GM12878 (cell line): ENCODE measurements around the gene SHMT1. TPM values are rescaled to one million over a fixed set of nuclear protein-coding genes. Genes with fewer than 3 reads are reported as not detected.

Experiments
- CREB1 ChIP-seq: IDR thresholded peaks from 2 replicates; pipeline ENCODE4 v1.6.1; 2012; ENCODE audit warnings: low read depth, mild to moderate bottlenecking, inconsistent platforms
- E4F1 ChIP-seq: fragments of 450-650 bp; IDR thresholded peaks from 2 replicates; pipeline ENCODE4 v1.6.1; 2018; ENCODE audit warnings: borderline replicate concordance, mild to moderate bottlenecking; ENCODE audit not compliant: partially characterized antibody
- EGR1 ChIP-seq, 2 experiments: IDR thresholded peaks; 1 replicate in 1 of 2; 2 replicates in 1 of 2; pipeline ENCODE4 v1.6.1; 2011 to 2012; ENCODE audit warnings: low read depth in 2 of 2, low read length in 2 of 2, borderline replicate concordance in 1 of 2, mild to moderate bottlenecking in 1 of 2, moderate library complexity in 1 of 2
- IKZF2 ChIP-seq, 2 experiments: fragments of 450-650 bp; IDR thresholded peaks; 2 replicates each; pipeline ENCODE4 v1.6.1; 2017; ENCODE audit warnings: mild to moderate bottlenecking in 2 of 2, moderate library complexity in 2 of 2
- KAT2A ChIP-seq: conservative IDR thresholded peaks from 2 replicates; pipeline ENCODE4 v1.6.1; 2011; ENCODE audit warnings: low read depth, low read length; ENCODE audit not compliant: control insufficient read depth
- MTA3 ChIP-seq: IDR thresholded peaks from 2 replicates; pipeline ENCODE4 v1.6.1; 2012; ENCODE audit warnings: low read length, inconsistent platforms, borderline replicate concordance
- NFIC ChIP-seq: IDR thresholded peaks from 2 replicates; pipeline ENCODE4 v1.6.1; 2012; ENCODE audit warnings: low read depth, mild to moderate bottlenecking, inconsistent platforms, low read length, moderate library complexity
- RAD51 ChIP-seq: fragments of 450-650 bp; IDR thresholded peaks from 2 replicates; pipeline ENCODE4 v1.6.1; 2016; ENCODE audit warnings: moderate library complexity, mild to moderate bottlenecking, inconsistent platforms
- RELA ChIP-seq: fragments of 450-650 bp; IDR thresholded peaks from 2 replicates; pipeline ENCODE4 v1.8.0; 2014; ENCODE audit warnings: borderline replicate concordance; ENCODE audit not compliant: partially characterized antibody
- SMAD1 ChIP-seq: fragments of 450-650 bp; IDR thresholded peaks from 2 replicates; pipeline ENCODE4 v1.6.1; 2018; ENCODE audit warnings: mild to moderate bottlenecking, low read depth; ENCODE audit not compliant: partially characterized antibody
- SUZ12 ChIP-seq: fragments of 200-600 bp; sonication (generic); IDR thresholded peaks from one replicate; pipeline ENCODE4 v1.6.1; 2018; ENCODE audit warnings: antibody characterized with exemption, mild to moderate bottlenecking; ENCODE audit not compliant: unreplicated experiment
- TARDBP ChIP-seq: IDR thresholded peaks from 2 replicates; pipeline ENCODE4 v1.6.1; 2016; ENCODE audit warnings: borderline replicate concordance
- WRNIP1 ChIP-seq: IDR thresholded peaks from 2 replicates; pipeline ENCODE4 v1.6.1; 2011; ENCODE audit warnings: low read depth, low read length, improper control_type of control experiment, borderline replicate concordance
- ZBED1 ChIP-seq: IDR thresholded peaks from 2 replicates; pipeline ENCODE4 v1.6.1; 2016; ENCODE audit warnings: borderline replicate concordance
- ZNF384 ChIP-seq: IDR thresholded peaks from 2 replicates; pipeline ENCODE4 v1.6.1; 2012; ENCODE audit warnings: low read depth, mild to moderate bottlenecking, low read length, improper control_type of control experiment, borderline replicate concordance
- polyA plus RNA-seq, 11 experiments: library from polyadenylated mRNA; depleted of rRNA in 4 of 11; unstranded in 6 of 11; stranded (reverse) in 5 of 11; fragments of >200 nt; fragmentation: Nextera tagmentation in 4 of 11; fragmentation: Illumina TruSeq in 1 of 11; extraction: Ambion mirVana in 4 of 11; extraction: Trizol in 1 of 11; gene quantifications; 1 replicate in 1 of 11; 2 replicates in 10 of 11; pipeline versions ENCODE4 v1.2.1 to v1.2.3, GENCODE V29; 2011 to 2016; ENCODE audit warnings: inconsistent platforms in 2 of 11, missing spikeins in 2 of 11, low read depth in 1 of 11
- total RNA-seq, 4 experiments: library from RNA; depleted of rRNA in 3 of 4; stranded (reverse); fragments of >200 nt in 3 of 4; fragmentation: Illumina TruSeq in 1 of 4; extraction: Trizol in 1 of 4; gene quantifications; 2 replicates each; pipeline versions ENCODE4 v1.2.1 to v1.2.3, GENCODE V29; 2013 to 2021
- TF ChIP-seq, protein P1 (sequence below): fragments of 450-650 bp; IDR thresholded peaks from 2 replicates; pipeline ENCODE4 v1.6.1; 2018; ENCODE audit warnings: mild to moderate bottlenecking, low read depth, moderate library complexity; ENCODE audit not compliant: partially characterized antibody
- TF ChIP-seq, protein P2 (sequence below): fragments of 450-650 bp; IDR thresholded peaks from 2 replicates; pipeline ENCODE4 v1.6.1; 2017; ENCODE audit warnings: low read depth, mild to moderate bottlenecking, moderate library complexity
- TF ChIP-seq, protein P3 (sequence below): fragments of 450-650 bp; IDR thresholded peaks from 2 replicates; pipeline ENCODE4 v1.6.1; 2017; ENCODE audit warnings: mild to moderate bottlenecking
- TF ChIP-seq, protein P4 (sequence below): IDR thresholded peaks from 2 replicates; pipeline ENCODE4 v1.6.1; 2011; ENCODE audit warnings: low read depth, low read length, improper control_type of control experiment, borderline replicate concordance

Gene SHMT1
- total and polyA plus RNA-seq, 10 of the 15 experiments (the other 5 are each of a cell fraction or from before 2014, with no cell fraction given) = 5.2 to 60.1 (median 34.6) TPM

GRCh38 chr17:18314731-18315561 lies 48.4 kb downstream of the SHMT1 start, which contains the start of the genes SMCR8 and TOP3A (continued):
- TF ChIP-seq, protein P1, sequence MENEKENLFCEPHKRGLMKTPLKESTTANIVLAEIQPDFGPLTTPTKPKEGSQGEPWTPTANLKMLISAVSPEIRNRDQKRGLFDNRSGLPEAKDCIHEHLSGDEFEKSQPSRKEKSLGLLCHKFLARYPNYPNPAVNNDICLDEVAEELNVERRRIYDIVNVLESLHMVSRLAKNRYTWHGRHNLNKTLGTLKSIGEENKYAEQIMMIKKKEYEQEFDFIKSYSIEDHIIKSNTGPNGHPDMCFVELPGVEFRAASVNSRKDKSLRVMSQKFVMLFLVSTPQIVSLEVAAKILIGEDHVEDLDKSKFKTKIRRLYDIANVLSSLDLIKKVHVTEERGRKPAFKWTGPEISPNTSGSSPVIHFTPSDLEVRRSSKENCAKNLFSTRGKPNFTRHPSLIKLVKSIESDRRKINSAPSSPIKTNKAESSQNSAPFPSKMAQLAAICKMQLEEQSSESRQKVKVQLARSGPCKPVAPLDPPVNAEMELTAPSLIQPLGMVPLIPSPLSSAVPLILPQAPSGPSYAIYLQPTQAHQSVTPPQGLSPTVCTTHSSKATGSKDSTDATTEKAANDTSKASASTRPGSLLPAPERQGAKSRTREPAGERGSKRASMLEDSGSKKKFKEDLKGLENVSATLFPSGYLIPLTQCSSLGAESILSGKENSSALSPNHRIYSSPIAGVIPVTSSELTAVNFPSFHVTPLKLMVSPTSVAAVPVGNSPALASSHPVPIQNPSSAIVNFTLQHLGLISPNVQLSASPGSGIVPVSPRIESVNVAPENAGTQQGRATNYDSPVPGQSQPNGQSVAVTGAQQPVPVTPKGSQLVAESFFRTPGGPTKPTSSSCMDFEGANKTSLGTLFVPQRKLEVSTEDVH = peak; percentile 83
- TF ChIP-seq KAT2A (no peak), NFIC (peak; percentile 67; the same call in 1 of the 2 replicates), EGR1 (IDR thresholded peaks at IDR 0.05; ENCODE audit: borderline replicate concordance in 1 of 2, low read depth in 2 of 2, low read length in 2 of 2) (peak in 1 of 2 experiments; percentile 40; a peak in 1 of 3 replicates), IKZF2 (IDR thresholded peaks at IDR 0.05) (peak; percentile 51 to 54; a peak in 3 of 4 replicates), SUZ12 (no peak), ZBED1 (no peak), E4F1 (peak; percentile 90), SMAD1 (no peak), WRNIP1 (no peak), ZNF384 (no peak), RELA (peak; percentile 64), RAD51 (peak; percentile 99), CREB1 (peak; percentile 79), MTA3 (no peak), TARDBP (peak; percentile 20; the same call in 1 of the 2 replicates)
- TF ChIP-seq, protein P2, sequence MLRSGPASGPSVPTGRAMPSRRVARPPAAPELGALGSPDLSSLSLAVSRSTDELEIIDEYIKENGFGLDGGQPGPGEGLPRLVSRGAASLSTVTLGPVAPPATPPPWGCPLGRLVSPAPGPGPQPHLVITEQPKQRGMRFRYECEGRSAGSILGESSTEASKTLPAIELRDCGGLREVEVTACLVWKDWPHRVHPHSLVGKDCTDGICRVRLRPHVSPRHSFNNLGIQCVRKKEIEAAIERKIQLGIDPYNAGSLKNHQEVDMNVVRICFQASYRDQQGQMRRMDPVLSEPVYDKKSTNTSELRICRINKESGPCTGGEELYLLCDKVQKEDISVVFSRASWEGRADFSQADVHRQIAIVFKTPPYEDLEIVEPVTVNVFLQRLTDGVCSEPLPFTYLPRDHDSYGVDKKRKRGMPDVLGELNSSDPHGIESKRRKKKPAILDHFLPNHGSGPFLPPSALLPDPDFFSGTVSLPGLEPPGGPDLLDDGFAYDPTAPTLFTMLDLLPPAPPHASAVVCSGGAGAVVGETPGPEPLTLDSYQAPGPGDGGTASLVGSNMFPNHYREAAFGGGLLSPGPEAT = peak; percentile 99
- TF ChIP-seq, protein P3, sequence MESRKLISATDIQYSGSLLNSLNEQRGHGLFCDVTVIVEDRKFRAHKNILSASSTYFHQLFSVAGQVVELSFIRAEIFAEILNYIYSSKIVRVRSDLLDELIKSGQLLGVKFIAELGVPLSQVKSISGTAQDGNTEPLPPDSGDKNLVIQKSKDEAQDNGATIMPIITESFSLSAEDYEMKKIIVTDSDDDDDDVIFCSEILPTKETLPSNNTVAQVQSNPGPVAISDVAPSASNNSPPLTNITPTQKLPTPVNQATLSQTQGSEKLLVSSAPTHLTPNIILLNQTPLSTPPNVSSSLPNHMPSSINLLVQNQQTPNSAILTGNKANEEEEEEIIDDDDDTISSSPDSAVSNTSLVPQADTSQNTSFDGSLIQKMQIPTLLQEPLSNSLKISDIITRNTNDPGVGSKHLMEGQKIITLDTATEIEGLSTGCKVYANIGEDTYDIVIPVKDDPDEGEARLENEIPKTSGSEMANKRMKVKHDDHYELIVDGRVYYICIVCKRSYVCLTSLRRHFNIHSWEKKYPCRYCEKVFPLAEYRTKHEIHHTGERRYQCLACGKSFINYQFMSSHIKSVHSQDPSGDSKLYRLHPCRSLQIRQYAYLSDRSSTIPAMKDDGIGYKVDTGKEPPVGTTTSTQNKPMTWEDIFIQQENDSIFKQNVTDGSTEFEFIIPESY = no peak
- TF ChIP-seq, protein P4, sequence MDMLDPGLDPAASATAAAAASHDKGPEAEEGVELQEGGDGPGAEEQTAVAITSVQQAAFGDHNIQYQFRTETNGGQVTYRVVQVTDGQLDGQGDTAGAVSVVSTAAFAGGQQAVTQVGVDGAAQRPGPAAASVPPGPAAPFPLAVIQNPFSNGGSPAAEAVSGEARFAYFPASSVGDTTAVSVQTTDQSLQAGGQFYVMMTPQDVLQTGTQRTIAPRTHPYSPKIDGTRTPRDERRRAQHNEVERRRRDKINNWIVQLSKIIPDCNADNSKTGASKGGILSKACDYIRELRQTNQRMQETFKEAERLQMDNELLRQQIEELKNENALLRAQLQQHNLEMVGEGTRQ = peak; percentile 97
